ENCODE results near the gene CTTN.

CTTN gene

DNA sequence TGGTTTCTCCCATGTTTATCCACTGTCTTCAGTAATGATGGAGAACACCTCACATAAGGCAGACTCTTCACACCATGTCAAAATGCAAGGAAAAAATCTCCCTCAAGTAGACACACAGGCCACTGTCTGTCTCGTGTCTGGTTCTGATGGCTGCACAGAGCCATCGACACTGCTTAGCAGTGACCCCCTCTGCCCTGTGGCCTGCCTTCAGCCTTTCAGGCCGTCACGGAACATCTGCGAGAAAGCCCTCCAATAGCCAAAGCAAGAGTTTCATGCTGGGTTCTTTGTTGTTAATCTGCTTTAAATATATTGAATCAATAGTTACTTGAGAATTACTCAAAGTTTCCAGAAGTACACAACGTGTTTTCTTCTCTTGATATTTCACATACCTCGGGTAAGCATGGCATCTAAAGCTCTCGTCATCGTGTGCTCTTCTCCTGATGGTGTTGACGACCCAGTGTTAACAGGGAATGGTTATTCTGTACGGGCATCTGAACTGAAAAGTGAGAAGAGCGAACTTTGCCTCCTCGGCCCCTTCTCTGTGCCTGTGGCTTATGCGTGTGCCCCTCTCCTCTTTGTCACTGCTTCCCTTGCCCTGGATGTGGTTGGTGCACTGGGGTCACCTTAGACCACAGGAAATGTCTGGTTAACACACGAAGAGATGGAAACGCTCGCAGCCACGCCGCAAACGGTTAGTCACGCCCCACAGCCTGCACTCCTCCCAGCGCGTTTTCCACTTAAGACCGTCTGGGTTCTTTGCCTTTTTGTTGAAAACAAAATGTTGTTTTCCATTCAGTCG, 33.4 kb upstream of the CTTN start:
- no peak for DNase-seq (ENCODE audit: low read depth)
- no peak overlapping the region for H3K4me3 ChIP-seq (ENCODE audit: low read length)
- TF ChIP-seq, protein P1, sequence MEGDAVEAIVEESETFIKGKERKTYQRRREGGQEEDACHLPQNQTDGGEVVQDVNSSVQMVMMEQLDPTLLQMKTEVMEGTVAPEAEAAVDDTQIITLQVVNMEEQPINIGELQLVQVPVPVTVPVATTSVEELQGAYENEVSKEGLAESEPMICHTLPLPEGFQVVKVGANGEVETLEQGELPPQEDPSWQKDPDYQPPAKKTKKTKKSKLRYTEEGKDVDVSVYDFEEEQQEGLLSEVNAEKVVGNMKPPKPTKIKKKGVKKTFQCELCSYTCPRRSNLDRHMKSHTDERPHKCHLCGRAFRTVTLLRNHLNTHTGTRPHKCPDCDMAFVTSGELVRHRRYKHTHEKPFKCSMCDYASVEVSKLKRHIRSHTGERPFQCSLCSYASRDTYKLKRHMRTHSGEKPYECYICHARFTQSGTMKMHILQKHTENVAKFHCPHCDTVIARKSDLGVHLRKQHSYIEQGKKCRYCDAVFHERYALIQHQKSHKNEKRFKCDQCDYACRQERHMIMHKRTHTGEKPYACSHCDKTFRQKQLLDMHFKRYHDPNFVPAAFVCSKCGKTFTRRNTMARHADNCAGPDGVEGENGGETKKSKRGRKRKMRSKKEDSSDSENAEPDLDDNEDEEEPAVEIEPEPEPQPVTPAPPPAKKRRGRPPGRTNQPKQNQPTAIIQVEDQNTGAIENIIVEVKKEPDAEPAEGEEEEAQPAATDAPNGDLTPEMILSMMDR (IDR thresholded peaks at IDR 0.05; ENCODE audit: insufficient read depth, low read depth, low read length, missing control alignments): no peak

DNA sequence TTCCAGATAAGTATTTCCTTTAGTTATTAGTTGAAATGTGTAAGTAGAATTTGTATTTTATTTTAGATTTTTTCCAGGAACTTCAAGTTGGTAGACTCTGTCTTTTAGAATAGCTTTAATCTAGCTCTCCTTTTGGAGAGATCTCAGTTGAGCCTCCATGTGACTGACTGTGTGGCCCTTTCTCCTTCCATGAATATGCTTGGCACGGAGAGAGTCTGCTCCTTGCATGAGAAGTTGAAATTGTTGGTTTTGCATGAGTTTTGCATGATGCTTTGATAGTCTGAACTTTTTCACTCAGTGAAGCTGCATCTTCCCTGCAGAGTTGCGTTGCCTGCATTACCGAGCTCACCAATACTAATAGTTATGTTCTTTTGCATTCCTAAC, 32.8 kb upstream of the CTTN start:
- H3K4me3 ChIP-seq (ENCODE audit: low read length): no peak overlapping the region
- TF ChIP-seq, protein P1 (IDR thresholded peaks at IDR 0.05; ENCODE audit: insufficient read depth, low read depth, low read length, missing control alignments): no peak
- DNase-seq (ENCODE audit: low read depth): no peak

DNA sequence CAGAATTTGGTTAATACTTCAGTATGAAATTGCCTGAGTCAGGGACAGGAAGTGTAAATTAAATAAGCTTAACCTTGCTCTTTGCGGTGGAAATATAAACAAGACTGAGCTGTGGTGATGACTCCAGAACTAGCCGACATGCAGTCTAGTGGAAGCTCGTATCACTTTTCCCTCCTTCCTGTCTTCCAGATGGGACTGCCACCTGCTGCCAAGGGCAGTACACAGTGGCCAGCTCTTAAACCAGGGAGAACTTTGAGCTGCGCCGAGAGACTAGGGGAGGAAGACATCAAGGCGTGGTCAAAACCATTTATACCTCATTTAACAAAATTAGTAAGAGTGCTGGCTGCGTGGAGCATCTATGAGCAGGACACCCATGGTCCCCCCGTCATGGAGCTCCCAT, 31.3 kb upstream of the CTTN start:
- DNase-seq (ENCODE audit: low read depth): no peak
- H3K4me3 ChIP-seq (ENCODE audit: low read length): no peak overlapping the region
- TF ChIP-seq, protein P1 (IDR thresholded peaks at IDR 0.05; ENCODE audit: insufficient read depth, low read depth, low read length, missing control alignments): no peak

DNA sequence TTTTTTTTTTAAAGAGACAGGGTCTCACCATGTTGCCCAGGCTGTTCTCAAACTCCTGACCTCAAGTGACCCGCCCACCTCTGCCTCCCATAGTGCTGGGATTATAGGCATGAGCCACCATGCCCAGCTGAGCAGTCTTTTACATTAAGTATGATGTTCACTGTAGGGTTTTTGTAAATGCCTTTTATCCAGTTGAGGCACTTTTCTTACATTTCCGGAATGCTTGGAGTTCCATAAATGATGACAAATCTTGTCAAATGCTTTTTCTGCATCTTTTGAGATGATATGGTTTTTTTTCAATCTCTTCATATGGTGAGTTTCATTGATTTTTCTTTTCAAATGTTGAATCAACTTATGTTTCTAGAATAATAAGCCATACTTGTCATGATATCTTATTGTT, 29.4 kb upstream of the CTTN start:
- no peak overlapping the region for H3K4me3 ChIP-seq (ENCODE audit: low read length)
- TF ChIP-seq, protein P1 (IDR thresholded peaks at IDR 0.05; ENCODE audit: insufficient read depth, low read depth, low read length, missing control alignments): no peak
- no peak for DNase-seq (ENCODE audit: low read depth)

DNA sequence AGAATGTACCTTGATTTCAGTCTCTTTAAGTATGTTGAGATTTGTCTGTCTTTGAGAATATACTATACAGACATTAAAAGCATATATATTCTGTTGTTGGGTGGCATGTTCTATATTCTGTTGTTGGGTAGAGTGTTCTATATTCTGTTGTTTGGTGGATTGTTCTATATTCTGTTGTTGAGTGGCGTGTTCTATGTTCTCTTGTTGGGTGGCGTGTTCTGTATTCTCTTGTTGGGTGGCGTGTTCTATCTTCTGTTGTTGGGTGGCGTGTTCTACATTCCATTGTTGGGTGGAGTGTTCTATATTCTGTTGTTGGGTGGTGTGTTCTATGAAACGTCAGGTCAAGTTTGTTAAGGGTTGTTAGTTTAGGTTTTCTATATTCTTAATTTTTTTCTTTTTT, 27.1 kb upstream of the CTTN start:
- no peak overlapping the region for H3K4me3 ChIP-seq (ENCODE audit: low read length)
- TF ChIP-seq, protein P1 (IDR thresholded peaks at IDR 0.05; ENCODE audit: insufficient read depth, low read depth, low read length, missing control alignments): no peak
- no peak for DNase-seq (ENCODE audit: low read depth)

DNA sequence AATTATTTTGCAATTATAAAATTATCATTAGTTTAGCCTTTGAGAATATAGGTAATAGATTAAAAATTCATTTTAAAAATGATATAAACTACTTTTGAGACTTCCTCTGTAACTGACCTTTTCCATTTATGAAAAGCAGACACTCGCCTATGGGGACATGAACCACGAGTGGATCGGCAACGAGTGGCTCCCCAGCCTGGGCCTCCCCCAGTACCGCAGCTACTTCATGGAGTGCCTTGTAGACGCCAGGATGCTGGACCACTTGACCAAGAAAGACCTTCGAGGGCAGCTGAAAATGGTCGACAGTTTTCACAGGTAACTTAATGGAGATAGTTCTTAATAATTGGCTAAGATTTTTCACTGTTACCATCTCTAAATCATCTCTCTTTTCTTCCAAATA, 26.3 kb upstream of the CTTN start:
- DNase-seq (ENCODE audit: low read depth): no peak
- TF ChIP-seq, protein P1 (IDR thresholded peaks at IDR 0.05; ENCODE audit: insufficient read depth, low read depth, low read length, missing control alignments): no peak
- no peak overlapping the region for H3K4me3 ChIP-seq (ENCODE audit: low read length)

DNA sequence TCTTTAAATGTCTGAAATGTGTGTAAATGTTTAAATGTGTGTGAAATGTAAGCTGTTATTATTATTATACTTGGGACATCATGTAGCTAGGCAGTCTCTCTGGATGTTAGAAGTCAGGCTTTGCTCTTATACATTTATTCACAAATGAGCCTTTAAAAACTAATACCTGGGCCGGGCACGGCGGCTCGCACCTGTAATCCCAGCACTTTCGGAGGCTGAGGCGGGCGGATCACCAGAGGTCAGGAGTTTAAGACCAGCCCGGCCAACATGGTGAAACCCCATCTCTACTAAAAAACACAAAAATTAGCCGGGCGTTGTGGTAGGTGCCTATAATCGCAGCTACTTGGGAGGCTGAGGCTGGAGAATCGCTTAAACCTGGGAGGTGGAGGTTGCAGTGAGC, 21.7 kb upstream of the CTTN start:
- no peak overlapping the region for H3K4me3 ChIP-seq (ENCODE audit: low read length)
- DNase-seq (ENCODE audit: low read depth): no peak
- TF ChIP-seq, protein P1 (IDR thresholded peaks at IDR 0.05; ENCODE audit: insufficient read depth, low read depth, low read length, missing control alignments): no peak

All from epithelial cell of esophagus (primary cell).